PFSK-1 (cell line): ENCODE results near the gene NPM1.

Experiments
- FOXP2 ChIP-seq: optimal IDR thresholded peaks from 2 replicates; pipeline ENCODE3; 2011; ENCODE audit warnings: borderline replicate concordance, control low read depth, inconsistent platforms; ENCODE audit not compliant: insufficient read depth; ENCODE audit errors: extremely low read length, extremely low read depth
- POLR2AphosphoS5 ChIP-seq: IDR thresholded peaks from 2 replicates; pipeline ENCODE4 v1.6.1; 2012; ENCODE audit warnings: low read depth, mild to moderate bottlenecking, control low read depth, low read length, moderate library complexity
- SIN3A ChIP-seq: IDR thresholded peaks from 2 replicates; pipeline ENCODE4 v1.6.1; 2012; ENCODE audit warnings: mild to moderate bottlenecking, low read length, moderate library complexity, borderline replicate concordance; ENCODE audit not compliant: insufficient read depth
- TAF1 ChIP-seq: IDR thresholded peaks from 2 replicates; pipeline ENCODE4 v1.6.1; 2012; ENCODE audit warnings: low read length, control low read depth, borderline replicate concordance; ENCODE audit not compliant: insufficient read depth
- TF ChIP-seq, protein P1 (sequence below), 2 experiments: IDR thresholded peaks; 2 replicates each; pipeline versions ENCODE4 v1.6.1 to v1.8.0; 2011 to 2012; ENCODE audit warnings: low read depth in 2 of 2, low read length in 2 of 2, control low read depth in 1 of 2, inconsistent platforms in 1 of 2, mild to moderate bottlenecking in 1 of 2, moderate library complexity in 1 of 2; ENCODE audit not compliant: insufficient read depth in 1 of 2

The NPM1 gene

DNA sequence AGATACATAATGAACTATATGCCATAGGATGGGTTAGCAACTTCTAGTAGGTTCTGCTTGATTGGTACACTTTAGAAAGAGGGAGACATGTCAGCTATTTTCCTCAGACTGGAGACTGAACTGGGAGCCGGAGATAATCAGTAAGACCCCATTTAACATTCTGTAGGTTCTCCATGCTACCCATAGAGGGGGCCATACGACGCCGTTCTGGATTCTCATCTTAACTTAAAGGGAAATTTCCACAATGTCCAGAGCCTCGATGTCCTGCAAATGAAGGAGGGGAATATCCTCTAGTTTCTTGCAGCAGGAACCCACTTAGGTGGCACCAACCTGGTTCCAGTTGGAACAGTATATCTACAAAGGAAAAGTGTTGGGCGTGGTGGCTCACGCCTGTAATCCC lies 22.3 kb upstream of the NPM1 start:
- TF ChIP-seq, protein P1, sequence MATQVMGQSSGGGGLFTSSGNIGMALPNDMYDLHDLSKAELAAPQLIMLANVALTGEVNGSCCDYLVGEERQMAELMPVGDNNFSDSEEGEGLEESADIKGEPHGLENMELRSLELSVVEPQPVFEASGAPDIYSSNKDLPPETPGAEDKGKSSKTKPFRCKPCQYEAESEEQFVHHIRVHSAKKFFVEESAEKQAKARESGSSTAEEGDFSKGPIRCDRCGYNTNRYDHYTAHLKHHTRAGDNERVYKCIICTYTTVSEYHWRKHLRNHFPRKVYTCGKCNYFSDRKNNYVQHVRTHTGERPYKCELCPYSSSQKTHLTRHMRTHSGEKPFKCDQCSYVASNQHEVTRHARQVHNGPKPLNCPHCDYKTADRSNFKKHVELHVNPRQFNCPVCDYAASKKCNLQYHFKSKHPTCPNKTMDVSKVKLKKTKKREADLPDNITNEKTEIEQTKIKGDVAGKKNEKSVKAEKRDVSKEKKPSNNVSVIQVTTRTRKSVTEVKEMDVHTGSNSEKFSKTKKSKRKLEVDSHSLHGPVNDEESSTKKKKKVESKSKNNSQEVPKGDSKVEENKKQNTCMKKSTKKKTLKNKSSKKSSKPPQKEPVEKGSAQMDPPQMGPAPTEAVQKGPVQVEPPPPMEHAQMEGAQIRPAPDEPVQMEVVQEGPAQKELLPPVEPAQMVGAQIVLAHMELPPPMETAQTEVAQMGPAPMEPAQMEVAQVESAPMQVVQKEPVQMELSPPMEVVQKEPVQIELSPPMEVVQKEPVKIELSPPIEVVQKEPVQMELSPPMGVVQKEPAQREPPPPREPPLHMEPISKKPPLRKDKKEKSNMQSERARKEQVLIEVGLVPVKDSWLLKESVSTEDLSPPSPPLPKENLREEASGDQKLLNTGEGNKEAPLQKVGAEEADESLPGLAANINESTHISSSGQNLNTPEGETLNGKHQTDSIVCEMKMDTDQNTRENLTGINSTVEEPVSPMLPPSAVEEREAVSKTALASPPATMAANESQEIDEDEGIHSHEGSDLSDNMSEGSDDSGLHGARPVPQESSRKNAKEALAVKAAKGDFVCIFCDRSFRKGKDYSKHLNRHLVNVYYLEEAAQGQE (IDR thresholded peaks at IDR 0.05; ENCODE audit: insufficient read depth in 1 of 2, low read depth in 2 of 2, low read length in 2 of 2): no peak
- TF ChIP-seq FOXP2: no peak
- TF ChIP-seq SIN3A: no peak
- no peak for TF ChIP-seq TAF1

DNA sequence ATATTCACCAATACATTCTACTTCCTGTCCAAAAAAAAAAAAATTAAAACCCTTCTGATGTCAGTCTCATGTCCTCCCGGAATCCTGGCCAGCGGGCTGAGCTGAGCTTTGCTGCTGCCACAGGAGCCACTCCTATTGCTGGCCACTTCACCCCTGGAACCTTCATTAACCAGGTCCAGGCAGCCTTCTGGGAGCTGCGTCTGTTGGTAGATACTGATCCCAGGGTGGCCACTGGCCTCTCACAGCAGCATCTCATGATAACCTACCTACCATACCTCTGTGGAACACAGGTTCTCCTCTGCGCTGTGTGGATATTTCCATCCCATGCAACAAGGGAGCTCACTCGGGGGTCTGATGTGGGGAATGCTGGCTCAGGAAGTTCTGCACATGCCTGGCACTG lies 21.0 kb upstream of the NPM1 start:
- TF ChIP-seq, protein P1 (IDR thresholded peaks at IDR 0.05; ENCODE audit: insufficient read depth in 1 of 2, low read depth in 2 of 2, low read length in 2 of 2): no peak
- TF ChIP-seq FOXP2 (no peak), TAF1 (no peak)

DNA sequence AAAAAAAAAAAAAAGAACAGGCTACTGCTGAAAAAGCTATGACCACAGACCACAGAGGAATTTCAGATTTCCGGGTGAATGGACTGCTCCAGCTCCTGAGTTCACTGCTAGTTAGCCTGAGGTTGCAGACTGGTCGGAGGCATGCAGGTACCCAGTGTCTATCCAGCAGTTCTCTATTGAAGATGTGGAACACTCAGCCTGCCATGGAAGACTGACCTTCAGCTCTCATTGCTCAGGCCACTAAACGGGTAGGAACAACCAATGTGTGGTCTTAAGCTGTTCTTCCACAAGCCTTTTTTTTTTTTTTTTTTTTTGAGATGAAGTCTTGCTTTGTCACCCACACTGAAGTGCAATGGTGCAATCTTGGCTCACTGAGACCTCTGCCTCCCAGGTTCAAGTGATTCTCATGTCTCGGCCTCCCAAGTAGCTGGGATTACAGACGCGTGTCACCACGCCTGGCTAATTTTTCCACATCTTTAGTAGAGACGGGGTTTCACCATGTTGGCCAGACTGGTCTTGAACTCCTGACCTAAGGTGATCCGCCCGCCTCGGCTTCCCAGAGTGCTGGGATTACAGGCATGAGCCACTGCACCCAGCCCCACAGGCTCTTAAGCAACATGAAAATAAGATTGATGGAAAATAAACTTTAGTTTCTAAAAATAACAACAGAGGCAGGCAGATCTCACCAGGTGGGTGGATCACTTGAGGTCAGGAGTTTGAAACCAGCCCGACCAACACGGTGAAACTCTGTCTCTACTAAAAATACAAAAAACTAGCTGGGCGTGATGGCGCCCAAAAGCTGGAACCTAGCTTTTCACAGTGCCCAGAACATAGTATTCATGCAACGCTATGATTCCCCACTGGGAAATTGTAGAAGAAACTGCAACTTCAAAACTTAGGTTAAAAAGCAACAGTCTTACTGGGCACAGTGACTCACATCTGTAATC lies 20.0 kb upstream of the NPM1 start:
- no peak for TF ChIP-seq FOXP2
- TF ChIP-seq SIN3A: no peak
- TF ChIP-seq TAF1: no peak
- TF ChIP-seq, protein P1 (IDR thresholded peaks at IDR 0.05; ENCODE audit: insufficient read depth in 1 of 2, low read depth in 2 of 2, low read length in 2 of 2): no peak
- no peak for TF ChIP-seq POLR2AphosphoS5

DNA sequence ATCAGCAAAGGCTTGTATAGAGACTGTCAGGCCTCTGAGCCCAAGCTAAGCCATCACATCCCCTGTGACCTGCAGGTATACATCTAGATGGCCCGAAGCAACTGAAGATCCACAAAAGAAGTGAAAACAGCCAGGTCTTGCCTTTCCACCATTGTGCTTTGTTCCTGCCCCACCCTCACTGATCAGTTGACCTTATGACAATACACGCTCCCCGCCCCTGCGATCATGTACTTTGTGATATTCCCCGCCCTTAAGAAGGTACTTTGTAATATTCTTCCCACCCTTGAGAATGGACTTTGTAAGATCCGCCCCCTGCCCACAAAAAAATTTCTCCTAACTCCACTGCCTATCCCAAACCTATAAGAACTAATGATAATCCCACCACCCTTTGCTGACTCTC lies 18.6 kb upstream of the NPM1 start:
- TF ChIP-seq SIN3A (no peak), FOXP2 (no peak), TAF1 (no peak), POLR2AphosphoS5 (no peak)
- TF ChIP-seq, protein P1 (IDR thresholded peaks at IDR 0.05; ENCODE audit: insufficient read depth in 1 of 2, low read depth in 2 of 2, low read length in 2 of 2): no peak

DNA sequence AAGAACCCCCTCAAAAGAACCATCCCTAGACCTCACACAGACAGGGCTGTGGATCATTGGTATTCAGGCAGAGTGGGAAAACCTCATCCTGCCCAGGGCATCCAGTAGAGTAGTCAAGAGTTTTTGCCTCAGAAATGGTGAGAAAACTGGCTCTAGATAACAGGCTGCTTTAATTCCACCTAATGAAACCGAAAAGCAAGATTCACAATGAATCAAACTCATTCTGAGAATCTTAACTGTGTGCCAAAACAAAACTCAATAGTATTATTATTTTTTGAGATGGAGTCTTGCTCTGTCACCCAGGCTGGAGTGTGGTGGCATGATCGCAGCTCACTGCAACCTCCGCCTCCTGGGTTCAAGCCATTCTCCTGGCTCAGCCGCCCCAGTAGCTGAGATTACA lies 17.8 kb upstream of the NPM1 start:
- no peak for TF ChIP-seq POLR2AphosphoS5
- TF ChIP-seq, protein P1 (IDR thresholded peaks at IDR 0.05; ENCODE audit: insufficient read depth in 1 of 2, low read depth in 2 of 2, low read length in 2 of 2): no peak
- TF ChIP-seq SIN3A: no peak
- TF ChIP-seq FOXP2: no peak
- no peak for TF ChIP-seq TAF1
